Vagina (tissue), 2 donors: Measurements from ENCODE around the gene DCC. TPM values are rescaled to one million over a fixed set of nuclear protein-coding genes. Genes with fewer than 3 reads are reported as not detected.

Experiments used
- DNase-seq, 2 donors: peaks; one replicate each; pipeline ENCODE4 v3.0.0-alpha.2; 2017; ENCODE audit errors: extremely low spot score in 2 of 2
- H3K27ac ChIP-seq: fragments of 200-600 bp; sonication (generic); one replicate; pipeline ENCODE4 v1.5.1; 2019
- H3K27me3 ChIP-seq: fragments of 200-600 bp; sonication (generic); one replicate; pipeline ENCODE4 v1.5.1; 2019
- H3K36me3 ChIP-seq, 2 donors: fragments of 200-600 bp; sonication (generic); one replicate each; pipeline ENCODE4 v1.5.1; 2017 to 2019
- H3K4me1 ChIP-seq: fragments of 200-600 bp; sonication (generic); one replicate; pipeline ENCODE4 v1.5.1; 2019
- H3K4me3 ChIP-seq, 2 donors: fragments of 200-600 bp; sonication (generic); 1 replicate in 1 of 2; 2 replicates in 1 of 2; pipeline ENCODE4 v1.5.1; 2016 to 2019
- H3K9me3 ChIP-seq: fragments of 200-600 bp; sonication (generic); one replicate; pipeline ENCODE4 v1.5.1; 2019
- CTCF ChIP-seq, 3 experiments: fragments of 450-650 bp in 2 of 3; fragments of 200-600 bp in 1 of 3; sonication (generic) in 1 of 3; IDR thresholded peaks; one replicate each; pipeline ENCODE4 v1.5.1; 2017 to 2019; ENCODE audit warnings: antibody characterized with exemption in 3 of 3, mild to moderate bottlenecking in 2 of 3, moderate library complexity in 2 of 3
- POLR2A ChIP-seq, 2 donors: fragments of 450-650 bp; IDR thresholded peaks; one replicate each; pipeline ENCODE4 v1.6.1; 2017; ENCODE audit warnings: antibody characterized with exemption in 2 of 2, mild to moderate bottlenecking in 2 of 2, moderate library complexity in 2 of 2
- POLR2AphosphoS5 ChIP-seq, 2 donors: sonication (generic); formaldehyde crosslinking; IDR thresholded peaks; one replicate each; pipeline ENCODE4 v1.9.0; 2017; ENCODE audit warnings: antibody characterized with exemption in 2 of 2, mild to moderate bottlenecking in 2 of 2, low read depth in 1 of 2; ENCODE audit not compliant: insufficient read depth in 1 of 2
- intact Hi-C: fragments of 100-400 bp; cut with DNase I; formaldehyde crosslinking; loops from one replicate; pipeline ENCODE4 v1.15.1; 2023
- total RNA-seq: library from RNA; depleted of rRNA; stranded (reverse); fragments of >200 nt; gene quantifications from one replicate; pipeline ENCODE4 v1.2.3, GENCODE V29; 2016

Gene DCC
- total RNA-seq, 1 donor from 2014 or later = not detected

- TF ChIP-seq POLR2AphosphoS5 (IDR thresholded peaks at IDR 0.05; ENCODE audit: insufficient read depth in 1 of 2, low read depth in 1 of 2) (no peak), CTCF (IDR thresholded peaks at IDR 0.05) (no peak), POLR2A (IDR thresholded peaks at IDR 0.05) (no peak)
- H3K27ac ChIP-seq = no peak overlapping the region
Observed at GRCh38 chr18:52475325-52475724, 135.3 kb downstream of the DCC start.

GRCh38 chr18:52481116-52481515 lies 141.1 kb downstream of the DCC start:
- TF ChIP-seq POLR2A (IDR thresholded peaks at IDR 0.05) = no peak
- TF ChIP-seq CTCF (IDR thresholded peaks at IDR 0.05) = no peak
- no peak for TF ChIP-seq POLR2AphosphoS5 (IDR thresholded peaks at IDR 0.05; ENCODE audit: insufficient read depth in 1 of 2, low read depth in 1 of 2)
- Histone ChIP-seq H3K36me3 (no peaks in the 10 kb centered on the region), H3K27me3 (no peaks in the 10 kb centered on the region), H3K9me3 (no peaks in the 10 kb centered on the region), H3K4me3 (no peak overlapping the region), H3K27ac (no peak overlapping the region), H3K4me1 (no peaks in the 10 kb centered on the region)
- no peak for DNase-seq
- intact Hi-C loops = no loop called here

More at GRCh38 chr18:52475325-52475724, 135.3 kb downstream of the DCC start:
- H3K4me1 ChIP-seq = no peaks in the 10 kb centered on the region
- intact Hi-C loops = no loop called here
- H3K36me3 ChIP-seq = no peaks in the 10 kb centered on the region
- no peaks in the 10 kb centered on the region for H3K9me3 ChIP-seq
- no peak overlapping the region for H3K4me3 ChIP-seq
- H3K27me3 ChIP-seq = no peaks in the 10 kb centered on the region
- DNase-seq = no peak

GRCh38 chr18:52484977-52485376 lies 145.0 kb downstream of the DCC start:
- H3K4me3 ChIP-seq = no peak overlapping the region
- H3K27ac ChIP-seq = no peak overlapping the region
- no peak for DNase-seq
- H3K27me3 ChIP-seq = no peaks in the 10 kb centered on the region
- H3K9me3 ChIP-seq = no peaks in the 10 kb centered on the region
- no peaks in the 10 kb centered on the region for H3K4me1 ChIP-seq
- intact Hi-C loops = no loop called here
- no peak for TF ChIP-seq POLR2A (IDR thresholded peaks at IDR 0.05)
- no peak for TF ChIP-seq CTCF (IDR thresholded peaks at IDR 0.05)
- TF ChIP-seq POLR2AphosphoS5 (IDR thresholded peaks at IDR 0.05; ENCODE audit: insufficient read depth in 1 of 2, low read depth in 1 of 2) = no peak
- no peaks in the 10 kb centered on the region for H3K36me3 ChIP-seq

GRCh38 chr18:52486052-52486451 lies 146.1 kb downstream of the DCC start:
- Histone ChIP-seq H3K9me3 (no peaks in the 10 kb centered on the region), H3K4me3 (no peak overlapping the region), H3K27ac (no peak overlapping the region), H3K4me1 (no peaks in the 10 kb centered on the region), H3K27me3 (no peaks in the 10 kb centered on the region), H3K36me3 (no peaks in the 10 kb centered on the region)
- intact Hi-C loops = no loop called here
- TF ChIP-seq CTCF (IDR thresholded peaks at IDR 0.05) (no peak), POLR2A (IDR thresholded peaks at IDR 0.05) (no peak), POLR2AphosphoS5 (IDR thresholded peaks at IDR 0.05; ENCODE audit: insufficient read depth in 1 of 2, low read depth in 1 of 2) (no peak)
- no peak for DNase-seq

- no peak for DNase-seq
- no peaks in the 10 kb centered on the region for H3K36me3 ChIP-seq
- H3K9me3 ChIP-seq = no peaks in the 10 kb centered on the region
- TF ChIP-seq CTCF (IDR thresholded peaks at IDR 0.05) = no peak
- no peak for TF ChIP-seq POLR2AphosphoS5 (IDR thresholded peaks at IDR 0.05; ENCODE audit: insufficient read depth in 1 of 2, low read depth in 1 of 2)
- no peak for TF ChIP-seq POLR2A (IDR thresholded peaks at IDR 0.05)
- intact Hi-C loops = no loop called here
- H3K27me3 ChIP-seq = no peaks in the 10 kb centered on the region
- H3K4me1 ChIP-seq = no peaks in the 10 kb centered on the region
- no peak overlapping the region for H3K27ac ChIP-seq
- no peak overlapping the region for H3K4me3 ChIP-seq
Observed at GRCh38 chr18:52489396-52490306, 149.7 kb downstream of the DCC start.
